Suppressor macrophage treated with lipopolysaccharide for 1 hour (primary cell): ENCODE measurements around the gene NT5C3B.

Experiments
- DNase-seq, 3 donors: peaks; one replicate each; pipeline ENCODE4 v3.0.0-alpha.2; 2020 to 2022

The NT5C3B gene

DNA sequence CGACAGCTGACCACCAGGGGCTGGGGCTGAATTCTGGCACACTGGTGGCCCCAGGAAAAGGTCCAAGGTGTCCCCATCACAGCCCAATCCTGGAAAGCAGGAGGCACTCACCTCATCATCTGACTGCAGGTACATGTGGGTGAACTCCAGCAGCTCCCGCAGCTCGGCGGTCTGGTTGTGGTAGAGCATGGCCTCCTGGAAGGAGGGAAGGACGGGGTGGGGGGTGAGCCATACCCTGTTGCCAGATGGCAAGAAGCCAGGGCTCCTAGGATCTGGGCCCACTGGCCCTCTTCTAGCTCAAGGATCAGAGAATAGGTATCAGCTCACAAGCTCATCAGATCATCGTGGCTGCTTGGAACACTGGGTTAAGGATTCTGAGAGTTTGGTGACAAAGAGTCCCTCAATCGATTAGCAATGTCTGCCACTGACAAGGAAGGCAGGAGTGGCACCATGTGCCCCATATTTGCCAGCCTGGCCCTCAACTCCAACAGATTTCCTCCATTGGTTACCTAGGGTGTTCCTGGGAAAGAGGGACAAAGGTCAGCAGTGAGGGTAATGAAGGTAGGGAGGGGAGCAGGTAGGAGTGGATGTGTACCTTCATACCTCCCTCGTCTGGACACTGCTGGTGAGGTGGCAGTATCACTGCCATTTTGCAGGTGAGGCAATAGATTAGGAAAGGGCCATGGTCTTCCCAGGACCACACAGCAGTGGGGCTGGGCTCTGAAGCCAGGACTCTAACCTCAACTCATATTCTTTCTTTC lies 29.2 kb downstream of the NT5C3B start:
- DNase-seq, result no peak

GRCh38 chr17:41803049-41804020 lies 32.7 kb downstream of the NT5C3B start:
- peak; percentile 62 to 68 (median 63) for DNase-seq

DNA sequence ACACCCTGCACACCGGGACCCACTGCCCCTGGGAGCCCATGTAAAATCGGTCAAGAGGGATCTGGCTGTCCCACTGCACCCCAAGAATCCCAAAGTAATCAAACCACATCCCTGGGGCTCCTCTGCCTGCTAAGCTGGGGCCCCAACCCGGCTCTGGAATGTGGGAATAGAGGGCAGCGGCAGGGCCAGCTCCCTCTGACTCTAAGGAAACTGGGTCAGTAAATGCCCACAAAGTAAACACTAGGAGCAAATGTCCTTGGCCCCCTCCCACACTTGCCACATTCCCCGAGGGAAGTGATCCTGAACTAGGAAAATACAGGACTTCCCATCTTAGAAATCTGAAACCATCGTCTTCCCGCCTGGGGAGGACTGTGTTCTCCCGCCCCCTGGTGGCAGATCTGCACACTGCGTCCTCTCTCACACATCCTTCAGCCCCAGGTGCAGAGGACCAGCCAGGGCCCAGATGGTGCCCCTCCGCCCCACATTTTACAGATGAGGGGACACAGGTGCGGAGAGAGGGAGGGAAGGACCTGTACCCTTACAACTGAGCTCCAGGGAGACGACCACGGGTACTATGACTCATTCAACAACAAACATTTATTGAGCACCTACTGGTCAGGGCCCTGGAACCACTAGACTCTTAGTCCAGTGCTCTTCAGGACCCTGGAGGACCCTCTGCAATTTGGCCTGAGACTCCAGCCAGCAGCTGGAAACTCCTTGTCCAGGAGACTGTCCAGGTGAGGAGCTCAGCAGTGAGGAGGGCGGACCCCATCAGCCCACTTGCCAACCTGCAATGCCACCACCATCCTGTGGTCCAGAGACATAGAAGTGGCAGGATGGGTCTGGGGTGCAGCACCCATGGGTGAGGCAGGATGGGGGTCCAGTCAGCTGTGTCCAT lies 34.4 kb downstream of the NT5C3B start:
- peak; percentile 78 to 90 (median 83) for DNase-seq

- DNase-seq, result no peak
These were observed 35.2 kb downstream of the NT5C3B start for GRCh38 chr17:41800601-41801373.

DNA sequence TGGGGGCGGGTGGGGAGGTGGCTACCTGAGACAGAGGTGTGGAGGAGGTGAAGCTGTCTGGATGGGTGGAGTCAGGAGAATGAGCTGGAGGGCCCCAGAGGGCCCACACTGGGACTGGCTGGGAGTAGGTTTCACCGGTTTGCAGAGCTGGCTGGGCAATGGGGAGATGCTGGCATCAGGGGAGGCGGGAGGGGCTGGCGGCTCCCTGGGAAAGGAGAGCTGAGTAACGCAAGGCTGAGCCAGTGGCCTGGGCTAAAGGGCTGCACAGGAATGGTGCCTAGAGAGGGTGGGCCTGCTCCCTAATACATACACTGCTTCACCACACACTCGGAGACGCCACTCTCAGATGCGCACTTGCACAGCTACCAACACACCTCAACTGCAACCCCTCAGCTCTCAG lies 36.7 kb downstream of the NT5C3B start:
- no peak for DNase-seq

GRCh38 chr17:41797377-41797776 lies 38.7 kb downstream of the NT5C3B start:
- no peak for DNase-seq

- DNase-seq, result peak; percentile 40 to 55 (median 44)
These were observed 39.7 kb downstream of the NT5C3B start for GRCh38 chr17:41796121-41796895.

- no peak for DNase-seq
These were observed 41.5 kb downstream of the NT5C3B start for GRCh38 chr17:41794540-41794975.

- DNase-seq, result no peak
These were observed 42.1 kb downstream of the NT5C3B start for GRCh38 chr17:41793784-41794539.

DNA sequence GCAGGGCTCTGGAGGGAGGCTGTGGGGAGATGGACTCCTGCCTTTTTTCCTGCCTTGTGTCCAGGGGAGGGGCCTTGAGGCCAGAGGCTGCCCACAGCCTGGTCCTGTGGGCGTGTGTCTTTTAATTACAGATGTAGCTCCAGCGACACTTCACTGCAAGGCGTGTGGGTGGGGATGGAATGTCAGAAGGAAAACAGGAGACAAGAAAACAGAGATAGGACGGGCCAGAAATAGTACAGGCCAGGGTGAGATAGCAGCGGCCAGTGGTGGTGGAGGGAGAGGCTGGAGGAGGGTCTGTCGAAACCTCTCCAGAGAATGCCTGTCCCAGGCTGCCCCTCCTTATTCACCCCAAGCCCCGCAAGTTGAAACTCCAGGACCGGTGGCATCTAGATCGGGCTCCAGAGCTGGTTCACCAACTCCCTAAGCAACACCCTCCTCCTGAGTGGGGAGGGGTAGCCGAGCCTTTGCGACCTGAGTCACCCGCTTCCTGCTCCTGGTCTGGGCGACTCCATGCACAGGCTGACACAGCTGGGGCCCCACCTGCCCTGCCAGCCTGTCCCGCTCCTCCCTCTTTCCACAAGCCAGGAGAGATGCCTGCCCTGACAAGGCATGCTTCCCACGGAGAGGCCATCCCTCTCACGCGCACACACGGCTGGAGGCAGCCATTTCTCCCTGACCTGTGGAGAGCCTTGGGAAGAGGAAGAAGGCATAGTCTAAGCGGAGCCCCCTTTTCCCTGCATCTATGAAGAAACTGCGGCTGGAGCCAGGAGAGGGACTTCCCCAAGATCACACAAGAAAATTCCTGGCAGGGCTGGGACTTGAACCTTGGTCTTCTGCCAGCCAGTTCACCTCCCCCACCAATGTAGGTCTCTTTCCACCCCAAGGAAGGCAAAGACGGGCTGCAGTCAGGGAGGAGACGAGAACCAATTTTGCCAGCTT lies 42.9 kb downstream of the NT5C3B start:
- no peak for DNase-seq

DNA sequence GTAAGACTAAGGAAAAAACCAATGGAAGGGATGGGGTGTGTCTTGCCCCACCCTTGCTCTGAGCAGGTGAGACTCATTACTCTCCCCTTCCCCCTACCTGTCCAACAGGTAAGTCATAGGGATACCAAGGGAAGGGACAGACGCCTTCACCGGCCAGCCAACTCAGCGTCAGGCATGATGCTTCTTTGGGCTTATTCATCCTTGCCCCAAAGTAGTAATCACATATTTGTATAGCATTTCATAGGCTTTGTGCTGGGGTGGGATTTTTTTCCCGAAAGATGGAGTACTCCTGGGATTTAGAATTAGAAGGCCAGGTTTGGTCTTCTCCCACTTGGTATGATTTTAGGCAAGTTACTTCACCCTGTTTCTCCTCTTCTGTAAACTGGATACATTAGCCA lies 49.0 kb downstream of the NT5C3B start:
- DNase-seq, result no peak

- peak; percentile 98 to 99 (median 99) for DNase-seq
These were observed 49.6 kb downstream of the NT5C3B start, which contains the start of gene JUP for GRCh38 chr17:41786227-41787020. Gene JUP, minus strand, starts transcription at chr17:41786711. Its CDS starts 14,857 bp downstream, at chr17:41771854.

DNA sequence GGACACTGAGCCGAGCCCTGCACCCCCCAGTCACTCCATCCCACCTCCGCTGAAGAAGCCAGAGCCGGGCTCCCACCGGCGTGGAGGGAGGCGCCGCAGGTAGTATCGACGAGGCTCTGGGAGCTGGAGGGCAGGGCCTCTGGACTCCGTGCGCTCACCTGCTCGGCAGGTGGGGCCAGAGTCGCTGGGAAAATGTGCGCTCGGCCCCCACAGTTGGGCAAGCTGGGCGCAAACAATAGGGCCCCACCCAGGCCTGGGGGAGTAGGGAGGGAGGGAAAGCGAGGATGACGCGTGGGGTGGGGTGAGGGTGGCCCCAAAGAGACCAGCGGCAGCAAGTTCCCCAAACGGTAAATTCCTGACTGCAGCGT lies 50.2 kb downstream of the NT5C3B start:
- DNase-seq, result peak; percentile 69 to 82 (median 78)

GRCh38 chr17:41785091-41785858 lies 50.8 kb downstream of the NT5C3B start:
- peak; percentile 40 to 52 (median 40) for DNase-seq

DNA sequence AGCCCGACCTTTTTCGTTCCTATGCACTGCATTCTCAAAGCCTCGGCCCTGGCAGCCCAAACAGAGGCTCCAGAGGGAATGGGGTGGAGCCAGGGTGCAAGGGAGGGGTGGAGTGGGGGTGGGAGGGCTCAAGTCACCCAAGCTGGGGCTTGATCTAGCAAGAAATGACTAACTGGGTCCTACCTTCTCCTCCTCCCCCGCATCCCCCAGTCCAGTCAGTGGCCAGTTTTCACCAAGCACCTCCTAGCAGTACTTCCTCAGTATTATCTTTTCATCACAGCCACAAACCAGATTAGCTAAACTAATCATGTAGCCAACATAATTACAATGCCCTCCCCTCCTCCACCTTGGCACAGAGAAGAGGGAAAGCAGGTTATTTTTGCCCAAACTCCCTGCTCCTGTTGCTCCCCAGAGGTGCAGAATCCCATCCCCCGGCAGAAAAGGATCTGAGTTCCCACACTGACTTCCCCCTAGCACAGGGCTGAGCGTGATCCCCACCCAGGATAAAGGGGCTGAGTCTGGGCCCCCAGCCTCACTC lies 51.8 kb downstream of the NT5C3B start:
- DNase-seq, result peak; percentile 87 to 89 (median 87)

GRCh38 chr17:41782142-41782541 lies 53.9 kb downstream of the NT5C3B start:
- peak in 1 of 3 donors; percentile 10 for DNase-seq
